ENCODE measurements around the gene GIMAP2.

GIMAP2 gene

GRCh38 chr7:150716939-150717338, 31.4 kb downstream of the GIMAP2 start:
- DNase-seq (ENCODE audit: low read depth), result no peak
- H3K4me3 ChIP-seq (ENCODE audit: low read length), result no peak overlapping the region
- no peak for TF ChIP-seq CTCF (IDR thresholded peaks at IDR 0.05; ENCODE audit: insufficient read depth, low read depth, low read length, missing control alignments)

GRCh38 chr7:150717814-150718420, 32.4 kb downstream of the GIMAP2 start:
- no peak for TF ChIP-seq CTCF (IDR thresholded peaks at IDR 0.05; ENCODE audit: insufficient read depth, low read depth, low read length, missing control alignments)
- no peak for DNase-seq (ENCODE audit: low read depth)
- H3K4me3 ChIP-seq (ENCODE audit: low read length), result no peak overlapping the region

- H3K4me3 ChIP-seq (ENCODE audit: low read length), result no peak overlapping the region
- no peak for TF ChIP-seq CTCF (IDR thresholded peaks at IDR 0.05; ENCODE audit: insufficient read depth, low read depth, low read length, missing control alignments)
Measured at GRCh38 chr7:150719436-150719835, 33.9 kb downstream of the GIMAP2 start.

GRCh38 chr7:150719960-150720891, 34.7 kb downstream of the GIMAP2 start:
- DNase-seq (ENCODE audit: low read depth), result no peak
- no peak overlapping the region for H3K4me3 ChIP-seq (ENCODE audit: low read length)
- no peak for TF ChIP-seq CTCF (IDR thresholded peaks at IDR 0.05; ENCODE audit: insufficient read depth, low read depth, low read length, missing control alignments)

More at GRCh38 chr7:150719436-150719835, 33.9 kb downstream of the GIMAP2 start:
- no peak for DNase-seq (ENCODE audit: low read depth)

- no peak for DNase-seq (ENCODE audit: low read depth)
- no peak overlapping the region for H3K4me3 ChIP-seq (ENCODE audit: low read length)
- TF ChIP-seq CTCF (IDR thresholded peaks at IDR 0.05; ENCODE audit: insufficient read depth, low read depth, low read length, missing control alignments), result no peak
Measured at GRCh38 chr7:150721970-150722373, 36.5 kb downstream of the GIMAP2 start.

GRCh38 chr7:150722431-150722931, 37.0 kb downstream of the GIMAP2 start:
- no peak for DNase-seq (ENCODE audit: low read depth)
- no peak for TF ChIP-seq CTCF (IDR thresholded peaks at IDR 0.05; ENCODE audit: insufficient read depth, low read depth, low read length, missing control alignments)

More at GRCh38 chr7:150722431-150722931, 37.0 kb downstream of the GIMAP2 start:
- H3K4me3 ChIP-seq (ENCODE audit: low read length), result no peak overlapping the region

Measured in epithelial cell of esophagus (primary cell).